ENCODE data around the gene ZNF660.

ZNF660 gene

GRCh38 chr3:44632193-44632592 lies 47.4 kb downstream of the ZNF660 start:
- no peak for DNase-seq (ENCODE audit: low spot score)

- no peak for DNase-seq (ENCODE audit: low spot score)
Observed at GRCh38 chr3:44642337-44642736, 57.6 kb downstream of the ZNF660 start.

- no peak for DNase-seq (ENCODE audit: low spot score)
Observed at GRCh38 chr3:44643024-44643423, 58.3 kb downstream of the ZNF660 start.

- DNase-seq (ENCODE audit: low spot score), result no peak
Observed at GRCh38 chr3:44647771-44648170, 63.0 kb downstream of the ZNF660 start.

- peak; percentile 94 for DNase-seq (ENCODE audit: low spot score)
Observed at GRCh38 chr3:44648564-44649229, 63.9 kb downstream of the ZNF660 start, which contains the start of gene ZNF35. Gene ZNF35, plus strand, starts transcription at chr3:44648732. Its CDS starts 2,336 bp downstream, at chr3:44651068.

All from cerebellar cortex (tissue), 1 donor.